Left kidney (tissue), 2 donors: ENCODE data around the gene VSIG10. TPM values are rescaled to one million over a fixed set of nuclear protein-coding genes. Genes with fewer than 3 reads are reported as not detected.

Source experiments
- DNase-seq: peaks from one replicate; pipeline ENCODE4 v3.0.0-alpha.2; 2013
- polyA plus RNA-seq: library from polyadenylated mRNA; unstranded; fragments of 120-200 nt; gene quantifications from one replicate; pipeline ENCODE4 v1.2.1, GENCODE V29; 2013; ENCODE audit not compliant: insufficient read length

Gene VSIG10
- polyA plus RNA-seq, 1 donor = 35.4 TPM

DNA sequence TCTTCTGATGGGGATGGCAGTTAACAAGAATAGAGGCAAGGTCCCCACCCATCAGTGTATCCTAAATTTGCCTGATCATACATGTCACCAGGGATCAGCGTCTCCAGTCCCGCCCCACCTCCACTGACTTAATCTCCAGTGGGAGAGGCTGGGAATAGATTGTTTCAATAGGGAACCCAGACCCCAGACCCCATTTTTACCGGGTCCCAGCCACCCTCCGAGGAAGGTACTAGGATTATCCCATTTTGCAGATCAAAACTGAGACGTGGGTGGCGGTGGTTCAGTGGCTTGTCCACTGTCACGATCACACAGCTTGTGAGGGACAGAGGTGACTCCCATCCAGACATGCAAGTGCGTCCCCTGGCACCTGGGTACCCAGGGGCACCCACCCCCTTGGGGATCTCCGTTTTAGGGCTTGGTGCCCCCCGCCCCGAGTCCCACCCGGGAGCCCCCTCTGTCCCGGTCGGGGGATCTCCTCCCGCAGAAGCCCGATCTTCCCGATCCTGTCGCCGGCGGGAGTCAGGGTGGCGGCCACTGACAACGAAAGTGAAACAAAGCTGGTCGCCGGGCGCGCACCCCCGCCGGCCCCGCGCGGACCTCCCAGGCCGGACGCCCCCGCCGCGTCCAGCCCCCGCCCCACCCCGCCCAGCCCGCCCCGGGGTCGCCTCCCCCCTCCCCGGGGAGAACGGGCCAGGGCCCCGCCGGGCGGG is 43.4 kb downstream of the VSIG10 start:
- peak; percentile 17 for DNase-seq

DNA sequence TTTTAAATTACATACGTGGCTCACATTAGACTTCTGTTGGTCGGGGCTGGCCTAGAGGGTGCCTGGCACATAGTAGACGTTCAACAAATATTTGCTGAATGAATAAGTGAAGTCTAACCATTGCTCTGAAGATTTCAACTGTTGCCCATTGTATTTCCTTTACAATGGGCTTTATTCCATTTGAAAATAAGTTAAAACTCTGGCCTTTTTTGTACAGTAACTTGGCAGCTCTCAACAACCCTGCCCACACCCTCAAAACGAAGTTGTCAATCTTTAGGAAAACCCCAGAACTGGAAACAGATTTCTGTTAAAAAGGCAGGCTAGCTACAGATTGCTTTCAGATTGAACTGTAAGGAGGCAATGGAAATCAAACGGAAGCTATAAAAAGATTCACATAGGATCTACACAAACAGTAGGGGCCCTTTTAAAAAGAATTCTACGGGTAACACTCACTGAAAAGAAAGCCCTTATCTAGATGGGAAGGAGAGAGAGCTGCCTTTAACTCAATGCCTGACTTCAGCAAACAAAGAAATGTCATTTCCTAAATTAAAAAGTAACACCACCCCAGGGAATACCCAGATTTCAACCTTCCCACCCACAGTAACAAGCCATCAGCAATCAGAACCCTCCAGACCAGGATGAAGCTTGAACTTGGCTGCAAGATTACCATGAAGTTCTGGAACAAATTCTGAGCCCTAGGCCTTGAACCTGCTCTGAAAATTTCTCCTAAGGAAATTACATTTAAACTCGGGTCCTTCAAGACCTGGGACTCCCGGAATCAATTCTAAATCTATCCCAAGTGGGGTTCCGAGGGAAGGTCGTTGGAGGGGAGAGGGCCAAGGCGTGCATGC is 44.2 kb downstream of the VSIG10 start:
- peak; percentile 10 for DNase-seq

DNA sequence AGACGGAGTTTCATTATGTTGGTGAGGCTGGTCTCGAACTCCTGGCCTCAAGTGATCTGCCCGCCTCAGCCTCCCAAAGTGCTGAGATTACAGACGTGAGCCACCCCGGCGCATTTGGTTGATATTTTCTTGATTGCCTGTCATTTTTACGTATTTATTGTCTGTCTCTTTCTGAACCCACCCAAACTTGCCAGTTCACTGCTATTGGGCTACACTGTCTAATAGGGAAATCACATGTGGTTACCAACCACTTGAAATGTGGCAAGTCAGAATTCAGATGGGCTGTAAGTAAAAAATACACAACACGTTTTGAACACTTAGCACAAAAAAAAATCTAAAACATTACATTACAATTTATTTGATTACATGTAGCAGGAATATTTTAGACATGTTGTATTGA is 44.9 kb downstream of the VSIG10 start:
- DNase-seq = no peak

DNA sequence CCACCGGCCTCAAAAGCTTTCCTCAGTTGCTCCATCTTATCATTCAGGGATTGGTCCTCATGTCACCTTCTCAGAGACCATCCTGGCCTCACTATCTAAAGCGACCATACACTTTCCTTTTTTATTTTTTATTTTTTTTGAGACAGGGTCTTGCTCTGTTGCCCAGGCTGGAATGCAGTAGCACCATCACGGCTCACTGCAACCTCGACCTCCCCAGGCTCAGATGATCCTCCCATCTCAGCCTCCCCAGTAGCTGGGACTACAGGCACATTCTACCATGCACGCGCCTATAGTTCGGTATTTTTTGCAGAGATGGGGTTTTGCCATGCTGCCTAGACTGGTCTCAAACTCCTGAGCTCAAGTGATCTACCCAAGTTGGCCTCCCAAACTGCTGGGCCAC is 45.6 kb downstream of the VSIG10 start:
- DNase-seq = no peak

DNA sequence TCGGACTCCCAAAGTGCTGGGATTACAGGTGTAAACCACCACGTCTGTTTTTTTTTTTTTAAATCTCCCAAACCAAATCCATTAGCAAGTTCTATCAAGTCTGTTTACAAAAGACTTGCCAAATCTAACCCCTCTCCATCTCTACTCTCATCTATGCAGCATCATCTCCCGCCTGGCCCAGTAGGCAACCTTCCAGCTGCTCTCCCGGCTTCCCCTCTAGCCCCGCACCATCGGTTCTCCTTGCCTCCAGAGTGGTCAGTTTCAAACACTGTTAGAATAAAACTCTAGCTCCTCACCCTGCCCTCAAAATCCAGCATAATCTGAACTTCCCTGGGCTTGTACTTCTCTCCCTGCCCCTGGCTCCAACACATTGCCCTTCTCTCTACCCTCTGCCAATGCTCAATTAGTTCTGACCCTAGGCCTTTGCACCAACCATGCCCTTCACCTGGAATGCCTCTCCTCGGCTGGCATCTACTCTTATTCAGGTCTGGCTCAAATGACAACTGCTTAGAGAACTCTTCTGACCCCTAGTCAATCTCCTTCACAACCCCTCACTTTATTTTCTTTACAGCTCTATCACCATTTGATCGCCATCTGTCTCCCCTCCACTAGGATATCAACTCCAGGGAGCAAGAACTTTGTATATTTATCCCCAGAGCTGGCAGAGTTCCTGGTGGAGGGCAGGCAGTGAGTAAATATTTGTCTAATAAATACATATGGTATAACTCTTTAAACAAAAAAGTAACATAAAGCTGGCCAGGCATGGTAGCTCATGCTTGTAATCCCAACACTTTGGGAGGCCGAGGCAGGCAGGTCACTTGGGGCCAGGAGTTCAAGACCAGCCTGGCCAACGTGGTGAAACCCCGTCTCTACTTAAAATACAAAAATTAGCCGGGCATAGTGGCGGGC is 47.7 kb downstream of the VSIG10 start:
- DNase-seq = no peak

DNA sequence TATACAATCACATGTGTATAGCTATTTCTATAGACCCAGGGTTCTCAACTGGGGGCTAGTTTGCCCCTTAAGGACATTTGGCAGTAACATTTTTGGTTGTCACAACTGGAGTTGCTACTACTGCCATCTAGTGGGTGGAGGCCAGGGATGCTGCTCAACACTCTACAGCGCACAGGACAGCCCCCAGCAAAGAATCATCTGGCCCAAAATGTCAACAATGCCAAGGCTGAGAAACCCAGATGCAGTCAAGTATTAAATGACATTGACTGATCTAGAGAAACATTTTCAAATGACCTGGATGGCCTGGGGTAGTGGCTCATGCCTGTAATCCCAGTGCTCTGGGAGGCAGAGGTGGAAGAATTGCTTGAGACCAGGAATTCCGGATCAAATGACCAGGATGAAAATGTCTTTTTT is 48.7 kb downstream of the VSIG10 start:
- peak; percentile 31 for DNase-seq

DNA sequence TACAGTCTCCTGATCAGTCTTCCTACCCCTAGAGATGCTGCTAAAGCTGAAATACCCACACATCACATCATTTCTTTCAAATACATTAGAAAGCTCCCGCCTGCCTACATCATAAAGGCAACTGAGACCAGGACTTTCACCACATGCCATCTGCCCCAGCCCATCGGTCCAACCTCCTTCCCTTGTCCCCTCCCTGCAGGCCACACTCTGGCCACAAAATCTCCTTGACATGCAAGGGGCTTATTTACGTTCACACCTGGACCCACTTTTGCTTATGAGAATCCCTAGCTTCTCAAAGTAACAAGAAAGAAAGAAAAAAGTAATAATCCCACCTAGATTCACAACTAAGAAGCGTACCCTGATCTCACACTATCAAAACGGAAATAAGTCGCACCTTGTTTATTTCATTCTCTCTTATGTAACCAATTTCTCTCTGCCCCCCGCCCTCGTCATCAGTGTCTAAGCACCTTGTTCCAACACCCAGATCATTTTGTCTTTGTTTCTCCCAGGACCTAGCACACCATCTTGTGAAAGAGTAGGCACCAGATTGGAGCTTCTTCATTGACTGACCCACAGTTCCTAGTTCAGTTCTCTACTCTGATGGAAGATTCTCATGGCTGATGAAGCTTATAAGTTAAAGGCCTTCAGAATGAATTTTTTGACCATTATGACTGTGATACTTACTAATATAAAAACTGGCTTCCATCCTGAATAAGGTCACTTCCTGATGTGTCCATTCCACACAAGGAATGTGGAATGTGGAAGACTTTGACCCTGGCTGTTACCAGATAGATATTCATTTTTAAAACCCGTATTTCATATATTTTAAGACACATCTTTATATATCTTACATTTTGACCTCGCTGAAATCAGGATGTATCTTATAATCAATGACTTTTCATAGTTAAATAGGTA is 50.5 kb downstream of the VSIG10 start:
- no peak for DNase-seq

DNA sequence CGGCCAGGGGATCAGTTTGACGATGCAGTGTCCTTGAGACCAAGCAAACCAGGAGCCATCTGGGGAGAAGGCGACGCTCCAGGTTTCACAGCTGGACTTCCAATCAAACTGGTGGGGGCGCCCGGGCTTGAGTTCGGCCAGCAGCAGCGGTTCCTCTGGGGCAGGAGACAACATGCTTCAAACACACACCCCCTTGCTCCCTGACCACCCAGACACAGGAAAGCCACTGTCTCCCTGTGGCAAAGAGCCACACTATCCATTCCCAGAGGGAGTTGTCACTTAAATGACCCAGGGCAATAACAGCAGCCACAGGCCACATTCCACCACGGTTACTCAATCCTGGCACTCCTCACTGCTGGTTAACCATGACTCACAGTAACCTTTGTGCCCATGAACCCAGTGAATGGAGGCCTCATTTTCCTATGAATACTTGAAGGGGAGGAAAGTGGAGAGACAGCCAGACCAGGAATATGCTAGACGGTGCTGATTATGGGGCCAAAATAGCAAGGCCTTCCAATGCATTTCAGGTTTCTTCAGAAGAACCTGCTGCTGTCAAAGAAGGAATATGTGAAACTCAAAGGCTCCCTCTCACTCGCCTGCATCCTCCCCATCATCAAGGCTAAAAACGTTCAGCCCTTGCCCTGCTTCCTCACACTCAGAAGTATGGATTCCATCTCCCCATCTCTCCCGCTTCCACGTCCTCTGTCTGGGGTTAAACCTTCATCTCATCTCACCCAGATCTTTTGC is 51.3 kb downstream of the VSIG10 start:
- peak; percentile 12 for DNase-seq

DNA sequence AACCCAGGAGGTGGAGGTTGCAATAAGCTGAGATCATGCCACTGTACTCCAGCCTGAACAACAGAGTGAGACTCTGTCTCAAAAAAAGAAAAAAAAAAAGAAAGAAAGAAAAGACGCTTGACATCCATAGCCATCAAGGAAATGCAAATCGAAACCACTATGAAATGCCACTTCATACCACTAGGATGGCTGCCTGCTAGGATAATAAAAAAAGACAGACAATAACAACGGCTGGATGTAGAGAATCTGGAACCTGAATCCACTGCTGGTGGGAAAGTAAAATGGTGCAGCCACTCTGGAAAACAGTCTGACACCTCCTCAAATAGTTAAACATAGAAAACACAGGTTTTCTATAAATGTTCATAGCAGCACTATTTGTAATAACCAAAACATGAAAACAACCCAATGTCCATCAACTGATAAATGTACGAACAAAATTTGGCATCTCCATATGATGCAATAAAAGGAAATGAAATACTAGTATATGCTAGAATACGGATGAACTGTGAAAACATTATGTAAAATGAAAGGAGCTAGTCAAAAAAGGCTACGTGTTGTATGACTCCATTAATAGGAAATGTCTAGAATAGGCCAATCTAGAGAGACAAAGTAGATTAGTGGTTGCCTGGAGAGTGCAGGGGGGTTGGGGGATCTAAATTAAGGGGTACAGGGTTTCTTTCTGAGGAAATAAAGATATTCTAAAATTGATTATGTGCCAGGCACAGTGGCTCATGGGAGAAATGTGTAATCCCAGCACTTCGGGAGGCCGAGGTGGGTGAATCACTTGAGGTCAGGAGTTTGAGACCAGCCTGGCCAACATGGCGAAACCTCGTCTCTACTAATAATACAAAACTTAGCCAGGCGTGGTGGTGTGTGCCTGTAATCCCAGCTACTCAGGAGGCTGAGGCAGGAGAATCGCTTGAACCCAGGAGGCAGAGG is 52.6 kb downstream of the VSIG10 start:
- DNase-seq = no peak

DNA sequence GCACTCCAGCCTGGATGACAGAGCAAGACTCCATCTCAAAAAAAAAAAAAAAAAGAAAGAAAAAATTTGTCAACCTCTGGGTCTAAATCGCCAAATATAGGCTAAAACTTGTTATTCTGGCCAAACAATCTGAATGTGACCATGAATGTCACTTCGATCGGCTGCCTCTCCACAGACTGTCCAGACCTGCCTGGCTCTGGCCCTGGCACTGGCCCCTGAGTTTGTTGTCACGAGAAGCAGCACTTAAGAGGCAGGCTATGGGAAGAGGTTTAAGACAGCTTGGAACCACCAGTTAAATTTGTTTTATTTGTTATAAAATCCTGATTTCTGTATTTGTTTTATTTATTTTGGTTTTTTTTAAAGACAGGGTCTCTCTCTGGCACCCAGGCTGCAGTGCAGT is 57.4 kb downstream of the VSIG10 start:
- DNase-seq = no peak

DNA sequence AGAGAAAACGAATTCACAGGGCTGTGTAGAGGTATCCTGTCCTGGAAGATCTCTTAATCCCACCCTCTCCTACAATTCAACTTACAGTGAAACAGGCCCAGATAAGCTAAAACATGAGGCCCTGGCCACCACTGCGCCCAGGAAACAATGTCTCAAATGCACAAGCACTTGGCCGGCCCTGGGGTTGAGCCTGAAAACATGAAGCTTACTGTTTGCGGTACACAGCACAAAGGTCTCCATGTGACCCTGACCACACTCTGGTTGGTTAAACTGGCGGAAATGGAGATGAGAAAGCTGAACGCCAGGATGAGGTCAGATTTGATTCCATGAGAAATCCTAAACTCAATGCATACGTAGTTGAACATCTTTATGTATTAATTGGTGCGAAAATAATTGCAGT is 59.2 kb downstream of the VSIG10 start:
- DNase-seq = no peak

DNA sequence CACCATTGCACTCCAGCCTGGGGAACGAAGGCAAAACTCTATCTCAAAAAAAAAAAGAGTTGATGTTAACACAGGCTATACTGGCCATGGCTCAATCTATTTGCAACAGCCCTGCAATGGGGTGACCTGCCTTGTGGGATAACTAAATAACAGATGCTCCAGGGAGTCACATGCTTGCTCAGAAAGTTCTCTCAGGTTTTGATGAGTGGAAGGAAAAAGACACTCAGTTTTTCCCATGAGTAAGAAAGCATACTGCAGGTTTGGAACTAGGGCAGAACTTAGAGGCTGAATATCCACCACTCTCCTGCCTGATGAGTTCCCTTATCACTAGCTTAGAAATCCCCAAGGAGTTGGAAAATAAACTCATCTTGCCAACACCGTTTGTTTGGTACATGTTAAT is 59.7 kb downstream of the VSIG10 start:
- no peak for DNase-seq

DNA sequence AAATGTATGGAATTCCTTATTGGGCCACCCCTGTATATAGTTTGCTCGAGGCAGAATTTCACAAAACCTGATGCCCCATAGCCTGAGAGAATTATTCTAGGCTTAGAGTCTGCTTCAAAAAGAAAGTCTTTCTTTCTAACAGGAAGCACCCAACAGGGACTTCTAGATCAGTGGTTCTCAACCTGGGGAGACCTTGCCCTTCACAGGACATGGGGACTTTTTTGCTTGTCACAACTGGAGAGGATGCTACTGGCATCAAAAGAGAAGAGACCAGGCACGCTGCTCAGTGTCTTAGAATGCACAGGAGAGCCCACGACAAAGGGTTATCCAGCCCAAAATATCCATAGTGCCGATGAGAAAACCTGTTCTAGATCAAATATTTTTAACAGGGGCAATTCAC is 61.7 kb downstream of the VSIG10 start:
- no peak for DNase-seq

DNA sequence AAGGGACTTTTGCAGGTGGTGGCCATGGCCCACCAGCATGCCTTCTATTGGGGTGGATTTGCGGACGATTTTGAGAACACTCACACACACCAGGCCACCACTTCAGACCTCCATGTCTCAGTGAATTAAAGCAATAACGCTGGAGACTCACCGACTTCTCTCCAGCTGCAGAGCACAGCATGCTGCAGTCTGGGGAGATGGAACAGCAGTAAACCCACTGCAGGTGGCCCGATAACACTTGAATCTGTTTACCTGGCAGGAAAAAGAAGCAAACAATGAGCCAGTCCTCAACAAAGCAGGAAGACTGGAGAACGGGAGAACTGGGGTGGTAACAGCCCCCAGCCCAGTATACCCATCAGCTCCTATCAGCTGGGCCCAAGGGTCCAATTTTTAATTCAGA is 65.7 kb downstream of the VSIG10 start:
- no peak for DNase-seq

DNA sequence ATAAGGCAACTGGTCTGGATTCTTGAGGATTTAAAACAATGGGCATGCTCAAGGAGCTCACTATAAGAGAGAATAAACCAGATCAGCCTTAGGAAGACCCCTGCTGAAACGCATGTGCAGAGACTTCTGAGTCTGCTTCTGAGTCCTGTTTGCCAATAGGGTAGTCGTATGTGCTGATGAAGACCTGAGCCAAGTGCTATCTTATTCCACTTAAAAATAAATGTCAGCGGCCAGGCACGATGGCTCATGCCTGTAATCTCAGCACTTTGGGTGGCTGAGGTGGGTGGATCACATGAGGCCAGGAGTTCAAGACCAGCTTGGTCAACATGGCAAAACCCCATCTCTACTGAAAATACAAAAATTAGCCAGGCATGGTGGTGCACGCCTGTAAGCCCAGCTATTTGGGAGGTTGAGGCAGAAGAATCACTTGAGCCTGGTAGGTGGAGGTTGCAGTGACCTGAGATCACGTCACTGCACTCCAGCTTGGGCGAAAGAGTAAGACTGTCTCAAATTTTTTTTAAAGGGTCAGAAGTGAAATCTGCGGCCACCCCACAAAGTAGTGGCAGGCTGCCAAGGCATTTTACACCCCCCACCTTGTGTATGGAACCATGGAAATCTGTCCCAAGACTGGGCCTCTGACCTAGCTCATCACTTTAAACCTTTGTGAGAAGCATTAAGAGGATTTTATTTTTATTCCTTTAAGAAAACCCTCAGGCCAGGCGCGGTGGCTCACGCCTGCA is 67.0 kb downstream of the VSIG10 start:
- DNase-seq = no peak

DNA sequence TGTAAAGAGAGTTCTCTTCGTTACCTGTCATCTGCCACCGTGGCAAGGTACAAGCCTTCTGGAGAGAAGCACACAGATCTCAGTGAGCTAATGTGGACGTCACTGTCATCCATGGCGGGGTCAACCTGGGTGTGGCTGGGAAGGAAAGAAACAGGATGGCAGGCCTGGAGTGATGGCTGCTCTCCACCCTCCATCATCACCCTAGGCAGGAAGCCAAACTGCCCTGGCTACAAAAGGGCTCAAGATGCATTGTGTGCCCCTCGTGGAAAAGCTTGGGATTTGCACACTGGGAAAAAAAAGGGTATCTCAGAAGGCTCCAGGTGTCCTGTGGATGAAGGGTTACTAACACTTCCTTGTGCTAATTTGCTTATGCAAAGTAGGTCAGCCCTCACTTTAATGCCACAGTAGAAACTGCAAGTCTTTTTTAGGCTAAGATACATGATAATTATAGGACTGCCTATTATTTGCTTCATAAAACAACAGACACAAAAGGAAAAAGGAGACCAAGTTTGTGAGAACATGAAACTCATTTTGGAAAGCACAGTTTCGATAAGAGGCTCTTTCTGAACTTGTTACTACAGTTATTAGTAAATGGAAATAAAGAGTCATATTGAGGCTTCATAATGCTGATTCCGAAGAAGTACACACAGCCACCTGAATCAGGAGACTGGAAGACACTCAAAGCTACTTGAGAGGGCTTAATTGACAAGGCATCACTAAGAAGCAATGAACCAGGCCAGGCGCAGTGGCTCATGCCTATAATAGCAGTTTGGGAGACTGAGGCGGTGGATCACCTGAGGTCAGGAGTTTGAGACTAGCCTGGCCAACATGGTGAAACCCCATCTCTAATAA is 68.4 kb downstream of the VSIG10 start:
- DNase-seq = no peak

DNA sequence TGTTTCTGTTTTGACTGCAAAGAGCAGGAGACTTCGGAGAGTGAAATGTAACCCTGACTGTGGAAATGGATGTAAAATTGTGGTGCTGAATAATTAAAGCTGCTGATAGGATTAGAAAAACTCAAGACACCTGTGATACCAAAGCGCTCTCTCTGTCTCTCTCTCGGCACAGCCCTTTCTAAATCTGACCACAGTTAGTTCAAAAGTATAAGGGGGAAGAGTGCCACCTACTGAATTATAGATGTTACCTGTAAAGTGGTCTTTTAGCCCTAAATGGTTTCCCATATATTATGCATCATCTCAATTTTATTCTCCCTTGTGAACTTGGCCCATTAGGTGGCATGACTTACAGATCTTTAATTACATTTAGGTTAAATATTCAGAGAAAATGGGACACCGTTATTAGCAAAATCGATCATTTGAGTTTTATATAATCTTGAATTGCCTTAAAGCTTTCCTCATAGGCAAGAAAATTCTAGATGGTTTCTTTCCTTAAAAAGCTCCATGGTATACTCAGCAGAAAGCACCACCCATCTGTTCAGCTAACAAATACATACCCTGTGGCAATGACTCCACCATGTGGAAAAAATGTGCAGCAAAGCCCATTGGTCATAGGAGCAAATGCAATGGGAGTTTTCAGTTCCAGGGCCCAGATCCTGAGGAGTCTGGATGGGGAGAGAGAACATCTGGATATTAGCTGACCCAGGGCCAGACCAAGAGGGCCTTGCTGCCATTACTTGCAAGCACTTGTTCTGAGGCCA is 69.2 kb downstream of the VSIG10 start:
- peak; percentile 32 for DNase-seq
